ENCODE measurements around the gene ADAMTS17. TPM values are rescaled to one million over a fixed set of nuclear protein-coding genes. Genes with fewer than 3 reads are reported as not detected.

ADAMTS17 gene
- total RNA-seq, 1 experiment from 2014 or later, result 0.15 TPM

DNA sequence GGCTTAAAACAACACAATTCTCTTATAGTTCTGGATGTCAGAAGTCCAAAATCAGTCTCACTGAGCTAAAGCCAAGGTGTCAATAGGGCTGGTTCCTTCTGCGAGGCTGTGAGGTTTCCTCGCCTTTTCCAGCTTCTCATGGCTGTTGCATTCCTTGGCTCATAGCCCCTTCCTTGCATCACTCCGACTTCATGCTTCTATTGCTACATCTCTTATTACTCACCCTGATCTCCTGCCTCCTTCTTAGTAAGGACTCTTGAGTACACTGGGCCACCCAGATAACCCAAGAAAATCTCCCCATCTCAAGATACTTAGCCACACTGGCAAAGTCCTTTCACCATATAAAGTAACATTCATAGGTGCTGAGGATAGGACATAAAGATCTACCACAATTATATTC lies 193.9 kb downstream of the ADAMTS17 start:
- no peak for DNase-seq (ENCODE audit: low spot score)
- ChIA-PET CTCF (no interaction called here), POLR2A (ENCODE audit: low non-redundant PET) (no interaction called here)
- Histone ChIP-seq H3K36me3 (ENCODE audit: insufficient read depth, low read length, poor library complexity, severe bottlenecking) (no peaks in the 10 kb centered on the region), H3K4me3 (ENCODE audit: low read depth, low read length, poor library complexity, severe bottlenecking) (no peak overlapping the region), H3K27me3 (replicated peaks; ENCODE audit: insufficient read depth, low read depth, low read length, poor library complexity) (no peaks in the 10 kb centered on the region), H3K4me1 (ENCODE audit: insufficient read depth, low read length, poor library complexity, severe bottlenecking) (no peaks in the 10 kb centered on the region), H3K27ac (ENCODE audit: low read depth, low read length, poor library complexity, severe bottlenecking) (no peak overlapping the region), H3K9me3 (ENCODE audit: low read depth, low read length, poor library complexity, severe bottlenecking) (peaks cover 2% of the 10 kb centered on the region)
- no TSS peak for BruUV-seq (replicated peaks)
- intact Hi-C loops (cut with micrococcal nuclease; ENCODE audit: unreplicated experiment), result no loop called here
- TF ChIP-seq, protein P1, sequence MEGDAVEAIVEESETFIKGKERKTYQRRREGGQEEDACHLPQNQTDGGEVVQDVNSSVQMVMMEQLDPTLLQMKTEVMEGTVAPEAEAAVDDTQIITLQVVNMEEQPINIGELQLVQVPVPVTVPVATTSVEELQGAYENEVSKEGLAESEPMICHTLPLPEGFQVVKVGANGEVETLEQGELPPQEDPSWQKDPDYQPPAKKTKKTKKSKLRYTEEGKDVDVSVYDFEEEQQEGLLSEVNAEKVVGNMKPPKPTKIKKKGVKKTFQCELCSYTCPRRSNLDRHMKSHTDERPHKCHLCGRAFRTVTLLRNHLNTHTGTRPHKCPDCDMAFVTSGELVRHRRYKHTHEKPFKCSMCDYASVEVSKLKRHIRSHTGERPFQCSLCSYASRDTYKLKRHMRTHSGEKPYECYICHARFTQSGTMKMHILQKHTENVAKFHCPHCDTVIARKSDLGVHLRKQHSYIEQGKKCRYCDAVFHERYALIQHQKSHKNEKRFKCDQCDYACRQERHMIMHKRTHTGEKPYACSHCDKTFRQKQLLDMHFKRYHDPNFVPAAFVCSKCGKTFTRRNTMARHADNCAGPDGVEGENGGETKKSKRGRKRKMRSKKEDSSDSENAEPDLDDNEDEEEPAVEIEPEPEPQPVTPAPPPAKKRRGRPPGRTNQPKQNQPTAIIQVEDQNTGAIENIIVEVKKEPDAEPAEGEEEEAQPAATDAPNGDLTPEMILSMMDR (conservative IDR thresholded peaks at IDR 0.05; ENCODE audit: low read depth, low read length), result no peak
- TF ChIP-seq EZH2 (IDR thresholded peaks at IDR 0.05; ENCODE audit: borderline replicate concordance, low read depth, low read length, poor library complexity, severe bottlenecking), result no peak

DNA sequence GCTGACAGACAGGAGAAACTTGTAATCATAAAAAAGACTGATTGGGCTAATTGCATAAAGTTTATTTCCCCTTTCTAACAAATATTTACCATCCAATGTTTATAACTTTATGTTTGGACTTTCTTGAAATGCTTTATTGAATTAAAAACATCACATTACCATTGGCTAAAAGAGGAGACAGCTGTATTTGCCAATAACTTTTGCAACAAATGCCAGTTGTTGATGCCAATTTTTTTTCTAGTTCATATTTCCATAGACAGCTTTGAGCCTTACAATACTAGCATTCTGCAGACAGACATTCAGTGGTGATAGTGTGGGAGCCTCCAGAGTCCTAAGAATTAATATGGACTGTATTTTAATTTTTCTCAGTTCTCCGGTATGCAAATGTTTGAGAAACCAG lies 198.4 kb downstream of the ADAMTS17 start:
- H3K9me3 ChIP-seq (ENCODE audit: low read depth, low read length, poor library complexity, severe bottlenecking), result peaks cover 8% of the 10 kb centered on the region
- no peaks in the 10 kb centered on the region for H3K27me3 ChIP-seq (replicated peaks; ENCODE audit: insufficient read depth, low read depth, low read length, poor library complexity)
- ChIA-PET POLR2A (ENCODE audit: low non-redundant PET) (no interaction called here), CTCF (no interaction called here)
- no peak overlapping the region for H3K27ac ChIP-seq (ENCODE audit: low read depth, low read length, poor library complexity, severe bottlenecking)
- intact Hi-C loops (cut with micrococcal nuclease; ENCODE audit: unreplicated experiment), result no loop called here
- TF ChIP-seq EZH2 (IDR thresholded peaks at IDR 0.05; ENCODE audit: borderline replicate concordance, low read depth, low read length, poor library complexity, severe bottlenecking), result no peak
- TF ChIP-seq, protein P1 (conservative IDR thresholded peaks at IDR 0.05; ENCODE audit: low read depth, low read length), result no peak
- no peaks in the 10 kb centered on the region for H3K36me3 ChIP-seq (ENCODE audit: insufficient read depth, low read length, poor library complexity, severe bottlenecking)
- H3K4me1 ChIP-seq (ENCODE audit: insufficient read depth, low read length, poor library complexity, severe bottlenecking), result no peaks in the 10 kb centered on the region
- H3K4me3 ChIP-seq (ENCODE audit: low read depth, low read length, poor library complexity, severe bottlenecking), result no peak overlapping the region
- BruUV-seq (replicated peaks), result no TSS peak
- no peak for DNase-seq (ENCODE audit: low spot score)

DNA sequence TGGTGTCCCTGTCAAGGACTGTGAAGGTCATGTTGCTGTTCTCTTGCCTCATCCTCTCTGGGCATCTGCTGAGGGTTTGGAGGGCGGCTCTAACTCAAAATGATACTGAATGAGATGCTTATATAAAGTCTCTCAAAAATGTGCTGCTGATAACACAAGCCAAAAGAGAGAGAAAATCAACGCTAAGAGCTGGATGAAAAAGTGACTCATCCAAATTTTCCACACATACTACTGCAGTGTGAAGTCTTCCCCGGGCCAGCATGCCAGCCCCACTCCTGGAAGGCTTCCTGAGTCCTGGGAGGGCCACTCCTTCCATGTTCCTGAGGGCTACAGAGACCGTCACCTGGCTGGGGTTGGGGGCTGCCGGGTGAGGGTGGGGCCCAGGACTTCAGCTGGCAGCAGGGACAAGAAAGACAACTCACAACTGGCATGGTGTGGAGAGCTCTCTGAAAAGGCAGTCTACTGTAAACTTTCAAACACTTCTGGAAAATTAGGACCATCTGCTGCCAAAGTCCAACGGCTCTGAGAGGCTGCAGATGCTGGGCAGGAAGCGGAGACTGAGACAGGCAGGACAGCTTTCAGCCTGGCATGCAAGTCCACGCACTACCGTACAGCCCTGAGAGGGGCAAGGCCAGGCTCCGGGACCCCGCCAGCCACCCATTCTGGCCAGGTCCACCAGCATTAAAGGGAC lies 200.3 kb downstream of the ADAMTS17 start:
- POLR2A ChIA-PET (ENCODE audit: low non-redundant PET), result no interaction called here

More for the DNA sequence above, 200.3 kb downstream of the ADAMTS17 start:
- no peaks in the 10 kb centered on the region for H3K4me1 ChIP-seq (ENCODE audit: insufficient read depth, low read length, poor library complexity, severe bottlenecking)
- H3K36me3 ChIP-seq (ENCODE audit: insufficient read depth, low read length, poor library complexity, severe bottlenecking), result no peaks in the 10 kb centered on the region
- no TSS peak for BruUV-seq (replicated peaks)
- H3K4me3 ChIP-seq (ENCODE audit: low read depth, low read length, poor library complexity, severe bottlenecking), result no peak overlapping the region
- H3K9me3 ChIP-seq (ENCODE audit: low read depth, low read length, poor library complexity, severe bottlenecking), result peaks cover 5% of the 10 kb centered on the region
- no peaks in the 10 kb centered on the region for H3K27me3 ChIP-seq (replicated peaks; ENCODE audit: insufficient read depth, low read depth, low read length, poor library complexity)
- H3K27ac ChIP-seq (ENCODE audit: low read depth, low read length, poor library complexity, severe bottlenecking), result no peak overlapping the region
- TF ChIP-seq, protein P1 (conservative IDR thresholded peaks at IDR 0.05; ENCODE audit: low read depth, low read length), result no peak
- no peak for TF ChIP-seq EZH2 (IDR thresholded peaks at IDR 0.05; ENCODE audit: borderline replicate concordance, low read depth, low read length, poor library complexity, severe bottlenecking)
- DNase-seq (ENCODE audit: low spot score), result no peak
- CTCF ChIA-PET, result no interaction called here
- intact Hi-C loops (cut with micrococcal nuclease; ENCODE audit: unreplicated experiment), result no loop called here
